Effector memory CD4-positive, alpha-beta T cell (primary cell): ENCODE measurements around the gene L3MBTL1.
A peak's percentile ranks its signal among the peaks of the same experiment; 100 is the strongest.
"Not testable (repeated sequence)": the region's sequence is repeated elsewhere in the genome, so short reads cannot be mapped to it uniquely, and the experiment has no call there.

Experiments
- DNase-seq, 3 donors: peaks; one replicate each; pipeline ENCODE4 v3.0.0-alpha.2; 2020
- H3K27ac ChIP-seq: 2 replicates; pipeline ENCODE4 v1.7.0; 2013; ENCODE audit warnings: mild to moderate bottlenecking, low read length, moderate library complexity; ENCODE audit not compliant: insufficient read depth, poor library complexity, severe bottlenecking
- H3K27me3 ChIP-seq: replicated peaks from 2 replicates; pipeline ENCODE4 v1.7.0; 2013; ENCODE audit warnings: mild to moderate bottlenecking, low read length; ENCODE audit not compliant: insufficient read depth, control insufficient read depth, poor library complexity, severe bottlenecking
- H3K36me3 ChIP-seq: 2 replicates; pipeline ENCODE4 v1.7.0; 2013; ENCODE audit warnings: mild to moderate bottlenecking, low read length, moderate library complexity; ENCODE audit not compliant: control insufficient read depth, insufficient read depth
- H3K4me1 ChIP-seq: 2 replicates; pipeline ENCODE4 v1.7.0; 2013; ENCODE audit warnings: low read length, mild to moderate bottlenecking; ENCODE audit not compliant: control insufficient read depth, insufficient read depth, poor library complexity, severe bottlenecking
- H3K4me3 ChIP-seq: 2 replicates; pipeline ENCODE4 v1.7.0; 2013; ENCODE audit warnings: low read length, low read depth, mild to moderate bottlenecking; ENCODE audit not compliant: insufficient read depth, poor library complexity, severe bottlenecking
- H3K9me3 ChIP-seq: 2 replicates; pipeline ENCODE4 v1.7.0; 2013; ENCODE audit warnings: mild to moderate bottlenecking, low read length, moderate library complexity; ENCODE audit not compliant: control insufficient read depth

The L3MBTL1 gene

GRCh38 chr20:43583982-43584432 lies 76.5 kb downstream of the L3MBTL1 start:
- Histone ChIP-seq H3K36me3 (no peaks in the 10 kb centered on the region), H3K27ac (no peak overlapping the region), H3K4me3 (no peak overlapping the region), H3K27me3 (no peaks in the 10 kb centered on the region), H3K9me3 (no peaks in the 10 kb centered on the region), H3K4me1 (no peaks in the 10 kb centered on the region)
- DNase-seq, result no peak

- Histone ChIP-seq H3K27ac (no peak overlapping the region), H3K4me3 (no peak overlapping the region), H3K9me3 (no peaks in the 10 kb centered on the region), H3K4me1 (no peaks in the 10 kb centered on the region), H3K36me3 (no peaks in the 10 kb centered on the region), H3K27me3 (no peaks in the 10 kb centered on the region)
- DNase-seq, result no peak
Measured at GRCh38 chr20:43584448-43585136, 77.1 kb downstream of the L3MBTL1 start.

- no peak for DNase-seq
- Histone ChIP-seq H3K27me3 (no peaks in the 10 kb centered on the region), H3K9me3 (no peaks in the 10 kb centered on the region), H3K36me3 (no peaks in the 10 kb centered on the region), H3K4me3 (no peak overlapping the region), H3K4me1 (peaks cover 3% of the 10 kb centered on the region), H3K27ac (no peak overlapping the region)
Measured at GRCh38 chr20:43586641-43587040, 79.1 kb downstream of the L3MBTL1 start.

- H3K27me3 ChIP-seq, H3K9me3 ChIP-seq, H3K27ac ChIP-seq, DNase-seq, H3K4me3 ChIP-seq, H3K36me3 ChIP-seq, H3K4me1 ChIP-seq: not testable (repeated sequence)
Measured at GRCh38 chr20:43588526-43588925, 81.0 kb downstream of the L3MBTL1 start.

- Histone ChIP-seq H3K36me3 (no peaks in the 10 kb centered on the region), H3K27ac (peak overlapping the region; percentile 76), H3K9me3 (no peaks in the 10 kb centered on the region), H3K27me3 (no peaks in the 10 kb centered on the region), H3K4me3 (peak overlapping the region; percentile 62), H3K4me1 (peaks cover 3% of the 10 kb centered on the region)
- DNase-seq, result no peak
Measured at GRCh38 chr20:43590036-43590391, 82.5 kb downstream of the L3MBTL1 start.

- DNase-seq, result peak; percentile 63 to 79 (median 75)
- Histone ChIP-seq H3K27me3 (no peaks in the 10 kb centered on the region), H3K4me3 (peak within 1 kb of the TSS; percentile 62), H3K9me3 (no peaks in the 10 kb centered on the region), H3K27ac (peak within 1 kb of the TSS; percentile 76), H3K4me1 (peaks cover 3% of the 10 kb centered on the region), H3K36me3 (no peaks in the 10 kb centered on the region)
Measured at GRCh38 chr20:43590392-43591303, 83.2 kb downstream of the L3MBTL1 start, which contains the start of gene IFT52. IFT52 (plus strand) TSS chr20:43590937; CDS start chr20:43594699, 3,762 bp downstream.
